H1 (cell line): ENCODE data around the gene SLC26A6. TPM values are rescaled to one million over a fixed set of nuclear protein-coding genes. Genes with fewer than 3 reads are reported as not detected.

Experiments used
- CTCF ChIA-PET: fragments of 300-600 bp; sonication (Branson Sonifier 250); formaldehyde crosslinking; loops from one replicate; lab custom pipeline; 2021; ENCODE audit not compliant: partially characterized antibody; lab: Charles Lee
- POLR2A ChIA-PET: fragments of 300-600 bp; sonication (Branson Sonifier 250); formaldehyde crosslinking; loops from one replicate; lab custom pipeline; 2021; ENCODE audit warnings: inconsistent platforms; ENCODE audit not compliant: partially characterized antibody; lab: Charles Lee
- DNase-seq, 2 experiments: peaks; one replicate each; pipeline versions ENCODE4 v3.0.0 to v3.0.0-alpha.2; 2010 to 2022; ENCODE audit warnings: low spot score in 2 of 2, low read depth in 1 of 2, mixed read lengths in 1 of 2
- FAIRE-seq: peaks from 2 replicates; lab custom pipeline; 2011; peaks lifted over from hg19 to GRCh38; lab: Jason Lieb, UNC
- H2AFZ ChIP-seq: 2 replicates; pipeline ENCODE4 v1.8.1; 2012; ENCODE audit warnings: low read length, inconsistent platforms
- H2AK5ac ChIP-seq: 2 replicates; pipeline ENCODE4 v1.6.1; 2013; ENCODE audit warnings: low read depth, low read length
- H2BK120ac ChIP-seq: replicated peaks from 2 replicates; pipeline ENCODE3; 2013; ENCODE audit warnings: low read depth, low read length, inconsistent platforms
- H2BK12ac ChIP-seq: 2 replicates; pipeline ENCODE4 v1.6.1; 2013; ENCODE audit warnings: low read depth, low read length
- H2BK15ac ChIP-seq: 2 replicates; pipeline ENCODE4 v1.6.1; 2013; ENCODE audit warnings: low read length
- H2BK20ac ChIP-seq: 2 replicates; pipeline ENCODE4 v1.6.1; 2013; ENCODE audit warnings: low read length
- H2BK5ac ChIP-seq: 2 replicates; pipeline ENCODE4 v1.6.1; 2013; ENCODE audit warnings: low read depth, low read length
- H3K14ac ChIP-seq: 2 replicates; pipeline ENCODE4 v1.6.1; 2013; ENCODE audit warnings: inconsistent platforms; ENCODE audit not compliant: insufficient read length
- H3K18ac ChIP-seq: 2 replicates; pipeline ENCODE4 v1.6.1; 2013; ENCODE audit warnings: low read length; ENCODE audit errors: extremely low read depth
- H3K23ac ChIP-seq: 2 replicates; pipeline ENCODE4 v1.6.1; 2013; ENCODE audit warnings: inconsistent platforms; ENCODE audit not compliant: insufficient read length
- H3K23me2 ChIP-seq: 2 replicates; pipeline ENCODE4 v1.6.1; 2013; ENCODE audit warnings: low read depth, low read length
- H3K27ac ChIP-seq: 2 replicates; pipeline ENCODE4 v1.6.1; 2011; ENCODE audit warnings: low read depth, low read length, inconsistent platforms
- H3K27me3 ChIP-seq, 4 experiments: replicated peaks in 1 of 4; 1 replicate in 1 of 4; 2 replicates in 3 of 4; pipeline versions ENCODE4 v1.6.1 to v1.8.1; 2011 to 2013; ENCODE audit warnings: low read length in 3 of 4, mild to moderate bottlenecking in 3 of 4, inconsistent platforms in 2 of 4, mixed read lengths in 2 of 4, moderate library complexity in 1 of 4; ENCODE audit not compliant: control insufficient read depth in 3 of 4, insufficient read depth in 3 of 4; ENCODE audit errors: extremely low read depth in 1 of 4
- H3K36me3 ChIP-seq, 4 experiments: 2 replicates each; pipeline versions ENCODE4 v1.6.1 to v1.8.1; 2011 to 2013; ENCODE audit warnings: mild to moderate bottlenecking in 4 of 4, low read length in 3 of 4, moderate library complexity in 2 of 4, control low read depth in 1 of 4, inconsistent platforms in 1 of 4; ENCODE audit not compliant: insufficient read depth in 4 of 4, control insufficient read depth in 2 of 4
- H3K4ac ChIP-seq: replicated peaks from 2 replicates; pipeline ENCODE3; 2013; ENCODE audit warnings: low read length, low read depth, mixed read lengths, inconsistent platforms; ENCODE audit not compliant: insufficient read length
- H3K4me1 ChIP-seq, 4 experiments: replicated peaks in 1 of 4; 1 replicate in 1 of 4; 2 replicates in 3 of 4; pipeline versions ENCODE4 v1.6.1 to v1.8.1; 2011 to 2013; ENCODE audit warnings: low read length in 3 of 4, inconsistent platforms in 2 of 4, mixed read lengths in 1 of 4; ENCODE audit not compliant: insufficient read depth in 4 of 4, control insufficient read depth in 3 of 4
- H3K4me2 ChIP-seq, 2 experiments: 2 replicates each; pipeline versions ENCODE4 v1.6.1 to v1.8.1; 2011 to 2013; ENCODE audit warnings: low read depth in 2 of 2, low read length in 2 of 2, control low read depth in 1 of 2, inconsistent platforms in 1 of 2, mild to moderate bottlenecking in 1 of 2; ENCODE audit not compliant: insufficient read depth in 1 of 2
- H3K4me3 ChIP-seq, 4 experiments: fragments of 200-600, 300-600 bp in 1 of 4; sonication (generic), shearing (Covaris generic), sonication (Bioruptor Twin) in 1 of 4; 2 replicates each; pipeline versions ENCODE4 v1.5.1 to v1.8.1; 2011 to 2016; ENCODE audit warnings: low read length in 4 of 4, low read depth in 3 of 4, control low read depth in 2 of 4, inconsistent platforms in 2 of 4, mild to moderate bottlenecking in 2 of 4, mixed read lengths in 1 of 4, moderate library complexity in 1 of 4; ENCODE audit not compliant: insufficient read depth in 2 of 4; ENCODE audit errors: extremely low read depth in 1 of 4
- H3K56ac ChIP-seq: replicated peaks from 2 replicates; pipeline ENCODE3; 2013; ENCODE audit warnings: low read depth, mild to moderate bottlenecking, mixed read lengths, low read length, inconsistent platforms; ENCODE audit not compliant: insufficient read length
- H3K79me1 ChIP-seq: 2 replicates; pipeline ENCODE4 v1.6.1; 2013; ENCODE audit warnings: low read depth, low read length, control low read depth
- H3K79me2 ChIP-seq, 2 experiments: 2 replicates each; pipeline versions ENCODE4 v1.6.1 to v1.8.1; 2012 to 2013; ENCODE audit warnings: low read length in 2 of 2, mild to moderate bottlenecking in 2 of 2, inconsistent platforms in 1 of 2; ENCODE audit not compliant: insufficient read depth in 2 of 2, control insufficient read depth in 1 of 2
- H3K9ac ChIP-seq, 4 experiments: replicated peaks in 1 of 4; 1 replicate in 1 of 4; 2 replicates in 3 of 4; pipeline versions ENCODE4 v1.6.1 to v1.8.1; 2011 to 2013; ENCODE audit warnings: low read depth in 3 of 4, low read length in 3 of 4, control low read depth in 2 of 4, mild to moderate bottlenecking in 2 of 4, moderate library complexity in 2 of 4, inconsistent platforms in 1 of 4; ENCODE audit errors: extremely low read depth in 1 of 4
- H3K9me3 ChIP-seq, 2 experiments: 2 replicates each; pipeline versions ENCODE4 v1.6.1 to v1.8.1; 2012 to 2013; ENCODE audit warnings: mild to moderate bottlenecking in 2 of 2, moderate library complexity in 2 of 2, control low read depth in 1 of 2, inconsistent platforms in 1 of 2, low read depth in 1 of 2, low read length in 1 of 2, mixed read lengths in 1 of 2; ENCODE audit not compliant: insufficient read depth in 2 of 2
- H4K20me1 ChIP-seq, 2 experiments: replicated peaks in 1 of 2; 2 replicates each; pipeline versions ENCODE3 to v1.8.1; 2011 to 2013; ENCODE audit warnings: inconsistent platforms in 2 of 2, low read length in 2 of 2, mild to moderate bottlenecking in 1 of 2; ENCODE audit not compliant: insufficient read depth in 2 of 2, control insufficient read depth in 1 of 2
- H4K5ac ChIP-seq: 2 replicates; pipeline ENCODE4 v1.6.1; 2013; ENCODE audit warnings: low read length, low read depth, mixed read lengths, inconsistent platforms; ENCODE audit not compliant: insufficient read length
- H4K8ac ChIP-seq: 2 replicates; pipeline ENCODE4 v1.8.0; 2013; ENCODE audit warnings: mild to moderate bottlenecking, moderate library complexity, low read length, inconsistent platforms; ENCODE audit not compliant: insufficient read depth; ENCODE audit errors: extremely low read depth
- H4K91ac ChIP-seq: replicated peaks from 2 replicates; pipeline ENCODE3; 2013; ENCODE audit warnings: low read length, mixed read lengths, inconsistent platforms; ENCODE audit not compliant: insufficient read length
- ATF2 ChIP-seq: IDR thresholded peaks from 2 replicates; pipeline ENCODE4 v1.6.1; 2012; ENCODE audit warnings: low read length, inconsistent platforms
- CREB1 ChIP-seq: IDR thresholded peaks from 2 replicates; pipeline ENCODE4 v1.6.1; 2012; ENCODE audit warnings: inconsistent platforms
- E2F6 ChIP-seq: IDR thresholded peaks from 2 replicates; pipeline ENCODE4 v1.6.1; 2012; ENCODE audit warnings: inconsistent platforms
- FOSL1 ChIP-seq: IDR thresholded peaks from 2 replicates; pipeline ENCODE4 v1.6.1; 2011; ENCODE audit warnings: mild to moderate bottlenecking, low read depth, low read length, moderate library complexity; ENCODE audit not compliant: insufficient read depth
- HDAC6 ChIP-seq: IDR thresholded peaks from one replicate; pipeline ENCODE4 v1.7.1; 2012; ENCODE audit warnings: low read depth, mild to moderate bottlenecking, inconsistent platforms, low read length, moderate library complexity
- JUN ChIP-seq: IDR thresholded peaks from 2 replicates; pipeline ENCODE4 v1.6.1; 2011; ENCODE audit warnings: low read depth, mild to moderate bottlenecking, improper control_type of control experiment, low read length
- NANOG ChIP-seq: IDR thresholded peaks from 2 replicates; pipeline ENCODE4 v1.6.1; 2011; ENCODE audit warnings: low read length, low read depth, mild to moderate bottlenecking, inconsistent platforms; ENCODE audit not compliant: insufficient read depth, poor library complexity, severe bottlenecking
- SIX5 ChIP-seq: IDR thresholded peaks from 2 replicates; pipeline ENCODE4 v1.6.1; 2011; ENCODE audit warnings: mild to moderate bottlenecking, low read depth, low read length
- WGBS, 2 experiments: shearing (Covaris generic) in 1 of 2; methylation state at CpG; one replicate each; pipeline versions ENCODE4 v1.1.6 to v1.1.7; 2013 to 2015; ENCODE audit warnings: low lambda C conversion rate in 2 of 2, mixed read lengths in 2 of 2, inconsistent platforms in 1 of 2, low coverage in 1 of 2, missing lambda C conversion rate in 1 of 2; ENCODE audit not compliant: insufficient replicate concordance in 2 of 2, insufficient coverage in 1 of 2, insufficient read length in 1 of 2; ENCODE audit errors: extremely low coverage in 1 of 2, missing lambda C conversion rate in 1 of 2; 5-methylcytosine and 5-hydroxymethylcytosine counted together
- polyA plus RNA-seq, 7 experiments: library from polyadenylated mRNA; depleted of rRNA in 3 of 7; stranded (reverse) in 5 of 7; unstranded in 2 of 7; fragments of >200 nt in 5 of 7; fragments of 200-250 nt in 2 of 7; gene quantifications; 1 replicate in 5 of 7; 2 replicates in 1 of 7; 4 replicates in 1 of 7; pipeline versions ENCODE4 v1.2.1 to v1.2.3, GENCODE V29; 2011 to 2013; ENCODE audit warnings: missing spikeins in 2 of 7, mixed read lengths in 2 of 7
- total RNA-seq: library from RNA; stranded (reverse); fragmentation: NEBNext Ultra II Directional; extraction: Animal tissue kit (Norgen Biotek cat#: 25700); gene quantifications from 2 replicates; pipeline ENCODE4 v1.2.1, GENCODE V29; 2021

The SLC26A6 gene
- total and polyA plus RNA-seq, 2 of the 8 experiments (the other 6 are each of a cell fraction or from before 2014, with no cell fraction given): 50.4 to 58.0 TPM

- POLR2A ChIA-PET: interaction anchor here (0.6 to 1.2 kb wide), 2 partner anchors 12 to 499 kb away, joined by 3 read pairs; no protein-coding TSS in a partner anchor
- H3K4me2 ChIP-seq: no peak overlapping the region
- no peak overlapping the region for H4K91ac ChIP-seq
- H3K36me3 ChIP-seq: no peaks in the 10 kb centered on the region
- no peak overlapping the region for H3K4ac ChIP-seq
- peaks cover 0 to 6% (median 0%) of the 10 kb centered on the region in 4 experiments; a peak in 4 of 7 replicates for H3K27me3 ChIP-seq
- H2BK12ac ChIP-seq: no peak overlapping the region
- no peak overlapping the region for H3K14ac ChIP-seq
- H4K8ac ChIP-seq: 0 out of 2 replicates have a peak overlapping the region, but pooled peaks have one; percentile 35
- no peak overlapping the region for H2AFZ ChIP-seq
- peaks cover 1% of the 10 kb centered on the region; the same call in 1 of the 2 replicates for H3K23me2 ChIP-seq
- WGBS, 2 experiments: 96% methylated on average over 12 of the region's 14 CpGs; no CpG with 5 or more reads in 1 of the 2 experiments
- no peak overlapping the region for H3K9ac ChIP-seq
- H3K4me3 ChIP-seq: no peak overlapping the region
- no peak for FAIRE-seq
- H2BK15ac ChIP-seq: no peak overlapping the region
- no peaks in the 10 kb centered on the region for H3K79me2 ChIP-seq
- H3K4me1 ChIP-seq: peaks cover 3 to 23% (median 15%) of the 10 kb centered on the region in 4 experiments; a peak in 6 of 7 replicates
- H4K20me1 ChIP-seq: peaks cover 0 to 6% of the 10 kb centered on the region in 2 experiments
- no peak for TF ChIP-seq NANOG
- no peak for TF ChIP-seq E2F6
- no peak for TF ChIP-seq JUN
- no peak for TF ChIP-seq CREB1
- TF ChIP-seq FOSL1: no peak
- no peak for TF ChIP-seq HDAC6
- no peak for TF ChIP-seq SIX5
- TF ChIP-seq ATF2: no peak
- H3K56ac ChIP-seq: no peak overlapping the region
- no peaks in the 10 kb centered on the region for H3K79me1 ChIP-seq
- no peak overlapping the region for H2BK20ac ChIP-seq
- CTCF ChIA-PET: interaction anchor here (1.2 to 1.5 kb wide), 2 partner anchors 10 to 33 kb away, joined by 3 to 4 read pairs; no protein-coding TSS in a partner anchor
- H4K5ac ChIP-seq: no peak overlapping the region
- 0 out of 2 replicates have a peak overlapping the region, but pooled peaks have one; percentile 52 for H2BK5ac ChIP-seq
- no peak overlapping the region for H3K27ac ChIP-seq
- H3K9me3 ChIP-seq: no peaks in the 10 kb centered on the region
- H2AK5ac ChIP-seq: no peak overlapping the region
- DNase-seq: no peak
- no peak overlapping the region for H3K18ac ChIP-seq
- H3K23ac ChIP-seq: no peak overlapping the region
- H2BK120ac ChIP-seq: no peak overlapping the region
Measured at GRCh38 chr3:48591436-48591835, 43.8 kb downstream of the SLC26A6 start.
